Activated CD8-positive, alpha-beta T cell treated with anti-CD3 and anti-CD28 coated beads for 36 hours (primary cell): ENCODE data around the gene TCF4. TPM values are rescaled to one million over a fixed set of nuclear protein-coding genes. Genes with fewer than 3 reads are reported as not detected.

Experiments
- ATAC-seq: fragments of 200-7000 bp; cut with Tn5 transposase; one replicate; pipeline ENCODE4 v1.10.0; 2021; ENCODE audit warnings: mild to moderate bottlenecking, moderate library complexity
- CTCF ChIA-PET: fragments of 350-600 bp; sonication (Branson Sonifier 250); formaldehyde crosslinking; loops from one replicate; lab custom pipeline; 2021; ENCODE audit warnings: antibody characterized with exemption; lab: Charles Lee
- POLR2A ChIA-PET: fragments of 350-600 bp; sonication (Branson Sonifier 250); formaldehyde crosslinking; loops from one replicate; lab custom pipeline; 2021; ENCODE audit warnings: antibody characterized with exemption; lab: Charles Lee
- DNase-seq: peaks from one replicate; pipeline ENCODE4 v3.0.0-alpha.2; 2020
- H3K27ac Mint-ChIP-seq: one replicate; pipeline ENCODE4 v1.8.0; 2021; ENCODE audit warnings: mild to moderate bottlenecking, mixed read lengths
- H3K27me3 Mint-ChIP-seq: one replicate; pipeline ENCODE4 v1.8.0; 2021; ENCODE audit warnings: mixed read lengths
- H3K36me3 Mint-ChIP-seq: one replicate; pipeline ENCODE4 v1.8.0; 2021; ENCODE audit warnings: low read depth, mixed read lengths
- H3K4me1 Mint-ChIP-seq: one replicate; pipeline ENCODE4 v1.8.0; 2021; ENCODE audit warnings: low read depth, mixed read lengths
- H3K4me3 Mint-ChIP-seq: one replicate; pipeline ENCODE4 v1.8.0; 2021; ENCODE audit warnings: mild to moderate bottlenecking, moderate library complexity, mixed read lengths
- H3K9me3 Mint-ChIP-seq: one replicate; pipeline ENCODE4 v1.8.0; 2021; ENCODE audit warnings: mixed read lengths
- CTCF ChIP-seq: fragments of 200-600 bp; IDR thresholded peaks from one replicate; pipeline ENCODE4 v1.8.0; 2022; ENCODE audit warnings: antibody characterized with exemption, mild to moderate bottlenecking
- intact Hi-C: fragments of 100-400 bp; cut with micrococcal nuclease; formaldehyde crosslinking; loops from one replicate; pipeline ENCODE4 v1.10.0; 2022
- total RNA-seq, 2 experiments: library from RNA; stranded (reverse); gene quantifications; one replicate each; pipeline ENCODE4 v1.2.3, GENCODE V29; 2021

TCF4 gene
- total RNA-seq, 2 experiments from 2014 or later = 1.2 to 1.4 TPM

GRCh38 chr18:55415258-55415871 is 172.6 kb downstream of the TCF4 start:
- peak; percentile 88 for TF ChIP-seq CTCF
- intact Hi-C loops = loop anchor here (5.0 to 10.0 kb wide), 2 partner anchors 172 to 1159 kb away; partner anchors contain the start of gene TCF4
- no peaks in the 10 kb centered on the region for H3K9me3 Mint-ChIP-seq
- CTCF ChIA-PET = interaction anchor here (0.6 to 2.0 kb wide), 28 partner anchors 9 to 1164 kb away, joined by 3 to 11 read pairs (median 3); no protein-coding TSS in a partner anchor
- ATAC-seq (peak; percentile 77), DNase-seq (peak; percentile 90)
- POLR2A ChIA-PET = no interaction called here
- no peaks in the 10 kb centered on the region for H3K27me3 Mint-ChIP-seq
- H3K4me1 Mint-ChIP-seq = peaks cover 1% of the 10 kb centered on the region
- no peaks in the 10 kb centered on the region for H3K36me3 Mint-ChIP-seq
- no peak overlapping the region for H3K4me3 Mint-ChIP-seq
- no peak overlapping the region for H3K27ac Mint-ChIP-seq

GRCh38 chr18:55414475-55414874 is 173.5 kb downstream of the TCF4 start:
- TF ChIP-seq CTCF = no peak
- no peaks in the 10 kb centered on the region for H3K4me1 Mint-ChIP-seq
- H3K4me3 Mint-ChIP-seq = no peak overlapping the region
- ChIA-PET CTCF (interaction anchor here (0.7 to 2.0 kb wide), 12 partner anchors 8 to 1165 kb away, joined by 3 to 8 read pairs (median 3); no protein-coding TSS in a partner anchor), POLR2A (no interaction called here)
- no peak for DNase-seq
- intact Hi-C loops = loop anchor here (10.0 kb wide), 1 partner anchor 1160 kb away; no protein-coding TSS in a partner anchor
- H3K9me3 Mint-ChIP-seq = no peaks in the 10 kb centered on the region
- no peaks in the 10 kb centered on the region for H3K27me3 Mint-ChIP-seq
- H3K27ac Mint-ChIP-seq = no peak overlapping the region
- H3K36me3 Mint-ChIP-seq = no peaks in the 10 kb centered on the region
- no peak for ATAC-seq

- POLR2A ChIA-PET = no interaction called here
- no peak overlapping the region for H3K27ac Mint-ChIP-seq
Observed at GRCh38 chr18:55413474-55413873, 174.5 kb downstream of the TCF4 start.

GRCh38 chr18:55407774-55408535 is 180.0 kb downstream of the TCF4 start:
- CTCF ChIA-PET = no interaction called here

More at GRCh38 chr18:55413474-55413873, 174.5 kb downstream of the TCF4 start:
- Mint-ChIP-seq H3K4me3 (no peak overlapping the region), H3K9me3 (no peaks in the 10 kb centered on the region), H3K36me3 (no peaks in the 10 kb centered on the region), H3K27me3 (no peaks in the 10 kb centered on the region), H3K4me1 (no peaks in the 10 kb centered on the region)
- CTCF ChIA-PET = interaction anchor here (1.3 kb wide), 1 partner anchor 1163 kb away, joined by 4 read pairs; no protein-coding TSS in a partner anchor
- intact Hi-C loops = loop anchor here (10.0 kb wide), 1 partner anchor 1161 kb away; no protein-coding TSS in a partner anchor
- no peak for ATAC-seq
- no peak for DNase-seq
- no peak for TF ChIP-seq CTCF

More at GRCh38 chr18:55407774-55408535, 180.0 kb downstream of the TCF4 start:
- Mint-ChIP-seq H3K27ac (no peak overlapping the region), H3K4me3 (no peak overlapping the region), H3K4me1 (peaks cover 2% of the 10 kb centered on the region), H3K27me3 (no peaks in the 10 kb centered on the region), H3K9me3 (no peaks in the 10 kb centered on the region), H3K36me3 (no peaks in the 10 kb centered on the region)
- ATAC-seq (no peak), DNase-seq (no peak)
- intact Hi-C loops = no loop called here
- POLR2A ChIA-PET = interaction anchor here (0.7 kb wide), 1 partner anchor 91 kb away, joined by 3 read pairs; no protein-coding TSS in a partner anchor
- TF ChIP-seq CTCF = no peak
